GM19395 (cell line): ENCODE data around the gene ZDHHC17.
A peak's percentile ranks its signal among the peaks of the same experiment; 100 is the strongest.
"Not testable (repeated sequence)": the region's sequence is repeated elsewhere in the genome, so short reads cannot be mapped to it uniquely, and the experiment has no call there.

Experiments used
- ATAC-seq: cut with Tn5 transposase; IDR thresholded peaks from one replicate; pipeline ENCODE4 v1.9.1; 2021; ENCODE audit warnings: mild to moderate bottlenecking, moderate library complexity; ENCODE audit not compliant: unreplicated experiment

The ZDHHC17 gene

GRCh38 chr12:76764856-76765255 lies 941 bp downstream of the ZDHHC17 start:
- ATAC-seq, result no peak

DNA sequence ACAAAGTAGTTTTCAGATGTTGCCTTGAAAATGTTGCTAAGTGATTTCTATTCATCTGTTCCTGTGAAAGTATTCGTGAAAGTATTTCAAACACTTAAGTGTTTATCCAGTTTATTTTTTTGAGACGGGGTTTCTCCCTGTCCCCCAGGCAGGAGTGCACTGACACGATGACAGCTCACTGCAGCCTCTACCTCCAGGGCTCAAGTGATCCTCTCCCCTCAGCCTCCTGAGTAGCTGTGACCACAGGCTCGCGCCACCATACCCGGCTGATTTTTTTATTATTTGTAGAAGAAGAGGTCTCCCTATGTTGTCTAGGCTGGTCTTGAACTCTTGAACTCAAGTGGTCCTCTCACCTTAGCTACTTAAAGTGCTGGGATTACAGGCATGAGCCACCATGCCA lies 1.7 kb downstream of the ZDHHC17 start:
- ATAC-seq, result no peak

- ATAC-seq, result no peak
Measured at GRCh38 chr12:76766161-76766560, 2.2 kb downstream of the ZDHHC17 start.

GRCh38 chr12:76768576-76768975 lies 4.7 kb downstream of the ZDHHC17 start:
- ATAC-seq, result no peak

DNA sequence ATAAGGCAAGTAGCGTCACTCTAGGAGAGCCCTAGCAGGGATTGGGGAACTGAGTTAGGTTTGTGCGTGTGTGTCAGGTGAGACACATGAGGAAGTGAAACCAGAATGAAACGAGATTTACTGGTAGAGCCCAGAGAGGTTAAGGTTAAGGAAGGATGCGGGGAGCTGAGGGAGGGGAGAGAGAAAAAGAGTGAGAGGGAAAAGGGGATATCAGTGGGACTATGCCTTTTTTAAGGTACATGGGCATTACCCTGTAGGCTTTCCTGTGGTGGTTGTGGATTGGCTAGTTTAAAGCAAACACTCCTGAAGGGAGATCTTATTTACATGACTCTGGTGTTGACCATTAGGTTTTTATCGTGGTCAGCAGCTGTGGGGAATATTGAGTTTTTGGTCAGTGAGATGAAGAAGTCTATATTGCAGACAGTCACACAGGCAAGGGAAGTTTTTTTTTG lies 13.9 kb downstream of the ZDHHC17 start:
- peak; percentile 100 for ATAC-seq

DNA sequence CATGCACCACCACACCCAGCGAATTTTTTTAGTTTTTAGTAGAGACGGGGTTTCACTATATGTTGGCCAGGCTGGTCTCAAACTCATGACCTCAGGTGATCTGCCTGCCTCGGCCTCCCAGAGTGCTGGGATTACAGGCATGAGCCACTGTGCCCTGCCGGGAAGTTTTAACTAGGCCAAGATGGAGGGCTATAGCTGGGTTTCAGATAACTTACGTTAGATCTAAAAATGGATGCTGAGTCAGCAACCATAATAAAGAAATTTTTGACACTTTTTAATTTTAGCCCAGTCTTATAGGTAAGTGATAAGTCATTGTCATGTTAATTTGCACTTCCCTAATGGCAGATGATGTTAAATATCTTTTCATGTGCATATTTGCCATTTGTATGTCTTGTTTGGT lies 14.4 kb downstream of the ZDHHC17 start:
- no peak for ATAC-seq

GRCh38 chr12:76779310-76779709 lies 15.4 kb downstream of the ZDHHC17 start:
- ATAC-seq, result not testable (repeated sequence)

GRCh38 chr12:76781321-76781720 lies 17.4 kb downstream of the ZDHHC17 start:
- ATAC-seq, result no peak

DNA sequence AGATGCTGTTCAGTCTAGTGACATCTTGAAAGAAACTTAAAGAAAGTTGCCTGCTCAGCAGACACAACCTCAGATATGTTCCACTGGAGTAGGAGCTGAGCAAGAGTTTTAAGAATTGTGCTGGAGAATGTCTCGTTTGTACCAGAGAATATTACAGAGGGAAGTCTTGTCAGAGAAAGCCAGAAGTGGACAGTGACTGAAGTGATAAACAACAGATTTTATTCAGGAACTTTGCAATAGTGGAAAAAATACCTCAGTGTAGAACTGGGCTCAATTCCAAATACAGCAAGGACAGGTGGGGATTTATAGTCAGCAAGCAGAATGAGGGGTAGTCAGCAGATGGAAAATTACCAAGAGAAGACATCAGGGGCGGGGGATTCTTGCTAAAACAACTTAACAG lies 18.6 kb downstream of the ZDHHC17 start:
- no peak for ATAC-seq

- ATAC-seq, result no peak
Measured at GRCh38 chr12:76784600-76785051, 20.7 kb downstream of the ZDHHC17 start.

DNA sequence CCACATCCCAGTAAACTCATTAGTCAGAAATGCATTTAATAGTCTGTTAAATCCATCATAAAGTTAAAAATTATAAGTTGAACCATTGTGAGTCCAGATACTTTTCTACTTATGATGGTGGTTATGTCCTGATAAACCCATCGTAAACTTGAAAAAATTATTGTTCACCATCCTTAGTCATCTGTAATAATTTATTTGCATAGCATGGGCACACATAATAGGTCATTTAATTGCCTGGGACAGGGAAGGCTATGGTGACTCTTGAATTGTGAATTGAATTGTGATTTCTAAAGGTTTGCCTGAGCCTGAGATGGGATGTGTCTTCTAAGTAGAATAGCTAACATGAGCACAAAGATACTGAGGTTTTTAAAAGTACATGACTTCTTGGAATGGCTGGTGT lies 21.5 kb downstream of the ZDHHC17 start:
- ATAC-seq, result no peak

GRCh38 chr12:76786986-76787385 lies 23.1 kb downstream of the ZDHHC17 start:
- ATAC-seq, result no peak

GRCh38 chr12:76787689-76788088 lies 23.8 kb downstream of the ZDHHC17 start:
- ATAC-seq, result no peak

DNA sequence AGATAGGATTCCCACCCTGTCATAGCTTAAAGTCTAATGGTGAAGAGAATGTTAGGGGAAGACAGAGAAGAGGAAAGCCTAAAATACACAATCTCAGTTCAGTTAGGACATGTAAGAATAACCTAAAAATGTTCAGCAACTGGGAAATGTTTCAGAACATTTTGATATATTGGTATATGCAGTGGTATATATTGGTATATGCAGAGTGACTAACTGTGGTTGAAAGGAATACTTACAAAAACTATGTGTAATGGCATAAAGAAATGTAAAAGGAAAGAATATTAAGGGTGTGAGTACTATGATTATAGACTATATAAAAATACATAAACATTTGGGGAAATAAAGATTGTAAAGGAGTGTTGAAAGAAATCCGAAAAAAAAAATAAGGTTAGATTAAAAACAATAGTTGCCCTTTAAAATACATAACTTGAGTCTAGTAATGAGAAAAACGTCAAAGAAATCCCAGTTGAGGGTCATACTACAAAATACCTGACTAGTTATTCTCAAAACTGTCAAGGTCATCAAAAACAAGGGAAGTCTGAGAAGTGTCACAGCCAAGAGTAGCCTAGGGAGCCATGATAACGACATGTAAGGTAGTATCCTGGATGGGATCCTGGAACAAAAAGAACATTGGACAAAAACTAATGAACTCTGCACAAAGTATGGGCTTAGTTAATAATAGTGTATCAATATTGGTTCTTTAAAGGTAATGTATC lies 25.6 kb downstream of the ZDHHC17 start:
- ATAC-seq, result no peak

- ATAC-seq, result no peak
Measured at GRCh38 chr12:76790564-76791552, 26.9 kb downstream of the ZDHHC17 start.

- ATAC-seq, result no peak
Measured at GRCh38 chr12:76792828-76793227, 28.9 kb downstream of the ZDHHC17 start.

GRCh38 chr12:76798864-76799263 lies 34.9 kb downstream of the ZDHHC17 start:
- no peak for ATAC-seq

- no peak for ATAC-seq
Measured at GRCh38 chr12:76799362-76799761, 35.4 kb downstream of the ZDHHC17 start.

DNA sequence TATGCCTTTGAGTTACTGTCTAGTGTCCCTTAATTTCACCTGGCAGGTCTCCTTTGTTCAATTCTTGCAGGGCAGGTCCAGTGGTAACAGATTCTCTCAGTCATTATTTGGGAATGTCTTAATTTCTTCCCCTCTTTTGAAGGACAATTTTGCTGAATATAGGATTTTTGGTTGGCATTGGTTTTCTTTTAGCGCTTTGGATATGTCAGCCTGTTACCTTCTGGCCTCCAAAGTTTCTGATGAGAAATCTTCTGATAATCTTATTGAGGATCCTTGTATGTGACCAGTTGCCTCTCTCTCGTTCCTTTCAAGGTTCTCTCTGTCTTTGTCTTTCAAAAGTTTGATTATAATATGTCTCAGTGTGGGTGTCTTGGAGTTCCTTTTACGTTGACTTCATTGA lies 38.1 kb downstream of the ZDHHC17 start:
- no peak for ATAC-seq

DNA sequence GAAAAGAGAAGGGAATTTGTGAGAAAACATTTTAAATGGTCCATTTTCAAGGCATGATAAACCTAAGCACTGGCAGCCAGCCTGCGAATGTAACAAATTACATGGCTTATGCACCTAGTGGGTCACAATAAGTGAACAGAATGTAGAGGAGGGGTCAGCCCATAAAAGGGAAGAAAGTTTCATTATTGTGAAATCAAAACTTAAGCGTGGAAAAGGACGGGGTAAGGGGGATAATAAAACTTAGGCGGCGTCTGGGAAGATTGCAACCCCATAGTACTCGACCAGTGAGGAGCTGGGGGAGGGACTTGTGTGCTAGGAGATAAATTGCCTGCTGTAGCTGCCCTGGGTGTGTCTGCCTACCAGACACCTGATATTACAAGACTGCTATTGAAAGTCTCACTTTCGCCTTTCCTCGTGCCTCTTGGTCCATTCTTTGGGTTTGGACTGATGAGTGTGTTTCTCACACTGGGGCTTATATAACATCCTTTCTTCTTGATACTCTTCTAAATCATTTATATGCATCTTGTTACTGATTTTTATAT lies 40.6 kb downstream of the ZDHHC17 start:
- ATAC-seq, result no peak

- ATAC-seq, result no peak
Measured at GRCh38 chr12:76810671-76811419, 46.9 kb downstream of the ZDHHC17 start.
